Measurements from ENCODE around the gene FUNDC1. TPM values are rescaled to one million over a fixed set of nuclear protein-coding genes. Genes with fewer than 3 reads are reported as not detected.

The FUNDC1 gene, protein sequence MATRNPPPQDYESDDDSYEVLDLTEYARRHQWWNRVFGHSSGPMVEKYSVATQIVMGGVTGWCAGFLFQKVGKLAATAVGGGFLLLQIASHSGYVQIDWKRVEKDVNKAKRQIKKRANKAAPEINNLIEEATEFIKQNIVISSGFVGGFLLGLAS
- total RNA-seq, result 10 to 100 TPM; 12.0 to 14.4 (median 13.5) TPM

GRCh38 chrX:44542567-44543325 is at the start of gene FUNDC1:
Gene FUNDC1 (minus strand): TSS chrX:44542859. CDS start chrX:44542832, 27 bp downstream.
- Histone ChIP-seq H3K27me3 (no peaks in the 10 kb centered on the region), H3K9me3 (no peaks in the 10 kb centered on the region), H3K27ac (peak within 1 kb of the TSS; percentile 85 to 86), H3K4me1 (no peaks in the 10 kb centered on the region), H3K36me3 (no peaks in the 10 kb centered on the region), H3K4me3 (peak within 1 kb of the TSS; percentile 59 to 74 (median 73))
- TF ChIP-seq POLR2AphosphoS5 (IDR thresholded peaks at IDR 0.05) (peak in 1 of 3 donors; percentile 70), POLR2A (IDR thresholded peaks at IDR 0.05) (peak; percentile 30)
- TF ChIP-seq, protein P1, sequence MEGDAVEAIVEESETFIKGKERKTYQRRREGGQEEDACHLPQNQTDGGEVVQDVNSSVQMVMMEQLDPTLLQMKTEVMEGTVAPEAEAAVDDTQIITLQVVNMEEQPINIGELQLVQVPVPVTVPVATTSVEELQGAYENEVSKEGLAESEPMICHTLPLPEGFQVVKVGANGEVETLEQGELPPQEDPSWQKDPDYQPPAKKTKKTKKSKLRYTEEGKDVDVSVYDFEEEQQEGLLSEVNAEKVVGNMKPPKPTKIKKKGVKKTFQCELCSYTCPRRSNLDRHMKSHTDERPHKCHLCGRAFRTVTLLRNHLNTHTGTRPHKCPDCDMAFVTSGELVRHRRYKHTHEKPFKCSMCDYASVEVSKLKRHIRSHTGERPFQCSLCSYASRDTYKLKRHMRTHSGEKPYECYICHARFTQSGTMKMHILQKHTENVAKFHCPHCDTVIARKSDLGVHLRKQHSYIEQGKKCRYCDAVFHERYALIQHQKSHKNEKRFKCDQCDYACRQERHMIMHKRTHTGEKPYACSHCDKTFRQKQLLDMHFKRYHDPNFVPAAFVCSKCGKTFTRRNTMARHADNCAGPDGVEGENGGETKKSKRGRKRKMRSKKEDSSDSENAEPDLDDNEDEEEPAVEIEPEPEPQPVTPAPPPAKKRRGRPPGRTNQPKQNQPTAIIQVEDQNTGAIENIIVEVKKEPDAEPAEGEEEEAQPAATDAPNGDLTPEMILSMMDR (IDR thresholded peaks at IDR 0.05), result peak in 1 of 3 donors; percentile 29
- peak; percentile 90 to 91 for DNase-seq (ENCODE audit: low spot score in 2 of 2)
- intact Hi-C loops (cut with DNase I; ENCODE audit: low total_unique reads), result no loop called here

DNA sequence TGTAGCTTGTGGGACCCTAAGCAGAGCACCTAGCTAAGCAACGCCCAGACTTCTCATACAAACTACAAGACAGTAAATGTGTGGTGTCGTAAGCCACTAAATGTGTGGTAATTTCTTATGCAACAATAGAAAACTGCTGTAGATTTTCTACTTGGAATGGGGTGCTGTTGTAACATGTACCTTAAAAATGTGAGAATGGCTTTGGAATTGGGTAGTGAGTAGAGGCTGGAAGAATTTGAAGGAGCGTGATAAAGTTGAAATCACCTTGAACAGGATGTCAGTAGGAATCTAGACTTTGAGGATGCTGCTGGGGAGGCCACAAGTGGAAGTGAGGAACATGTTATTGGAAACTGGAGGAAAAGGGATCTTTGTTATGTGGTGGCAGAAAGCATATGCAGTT is 43.2 kb upstream of the FUNDC1 start:
- Histone ChIP-seq H3K9me3 (peaks cover 0 to 5% of the 10 kb centered on the region in 2 donors), H3K4me3 (no peak overlapping the region), H3K27me3 (no peaks in the 10 kb centered on the region), H3K36me3 (no peaks in the 10 kb centered on the region), H3K4me1 (no peaks in the 10 kb centered on the region), H3K27ac (no peak overlapping the region)
- no peak for DNase-seq (ENCODE audit: low spot score in 2 of 2)
- intact Hi-C loops (cut with DNase I; ENCODE audit: low total_unique reads), result no loop called here
- no peak for TF ChIP-seq POLR2AphosphoS5 (IDR thresholded peaks at IDR 0.05)
- TF ChIP-seq, protein P1 (IDR thresholded peaks at IDR 0.05), result no peak
- no peak for TF ChIP-seq POLR2A (IDR thresholded peaks at IDR 0.05)

DNA sequence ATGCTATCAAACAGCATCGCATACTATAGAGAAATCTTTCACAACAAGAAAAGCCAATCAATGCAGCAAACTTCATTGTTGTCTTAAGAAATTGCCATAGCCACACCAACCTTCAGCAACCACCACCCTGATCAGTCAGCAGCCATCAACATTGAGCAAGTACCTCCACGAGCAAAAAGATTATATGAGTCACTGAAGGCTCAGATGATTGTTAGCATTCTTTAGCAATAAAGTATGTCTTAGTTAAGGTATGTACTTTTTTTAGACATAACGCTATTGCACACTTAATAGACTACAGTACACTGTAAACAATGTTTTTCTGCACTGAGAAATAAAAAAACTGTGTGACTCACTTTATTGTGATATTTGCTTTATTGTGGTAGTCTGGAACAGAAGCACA is 37.8 kb upstream of the FUNDC1 start:
- intact Hi-C loops (cut with DNase I; ENCODE audit: low total_unique reads), result no loop called here
- Histone ChIP-seq H3K4me3 (no peak overlapping the region), H3K36me3 (no peaks in the 10 kb centered on the region), H3K27ac (no peak overlapping the region), H3K9me3 (peaks cover 0 to 5% of the 10 kb centered on the region in 2 donors), H3K4me1 (no peaks in the 10 kb centered on the region), H3K27me3 (no peaks in the 10 kb centered on the region)
- TF ChIP-seq, protein P1 (IDR thresholded peaks at IDR 0.05), result no peak
- TF ChIP-seq POLR2A (IDR thresholded peaks at IDR 0.05) (no peak), POLR2AphosphoS5 (IDR thresholded peaks at IDR 0.05) (no peak)
- no peak for DNase-seq (ENCODE audit: low spot score in 2 of 2)

- no peak for DNase-seq (ENCODE audit: low spot score in 2 of 2)
- intact Hi-C loops (cut with DNase I; ENCODE audit: low total_unique reads), result no loop called here
- Histone ChIP-seq H3K27me3 (no peaks in the 10 kb centered on the region), H3K9me3 (peaks cover 21 to 28% of the 10 kb centered on the region in 2 donors), H3K4me3 (no peak overlapping the region), H3K27ac (no peak overlapping the region), H3K36me3 (no peaks in the 10 kb centered on the region), H3K4me1 (no peaks in the 10 kb centered on the region)
- TF ChIP-seq POLR2A (IDR thresholded peaks at IDR 0.05), result no peak
- TF ChIP-seq POLR2AphosphoS5 (IDR thresholded peaks at IDR 0.05), result no peak
- TF ChIP-seq, protein P1 (IDR thresholded peaks at IDR 0.05), result no peak
Measured at GRCh38 chrX:44572340-44572938, 29.8 kb upstream of the FUNDC1 start.

GRCh38 chrX:44570522-44570921 is 27.9 kb upstream of the FUNDC1 start:
- no peaks in the 10 kb centered on the region for H3K4me1 ChIP-seq
- H3K9me3 ChIP-seq, result peaks cover 24 to 28% of the 10 kb centered on the region in 2 donors
- TF ChIP-seq, protein P1 (IDR thresholded peaks at IDR 0.05), result no peak
- TF ChIP-seq POLR2AphosphoS5 (IDR thresholded peaks at IDR 0.05), result no peak
- TF ChIP-seq POLR2A (IDR thresholded peaks at IDR 0.05), result no peak
- no peak for DNase-seq (ENCODE audit: low spot score in 2 of 2)
- H3K27me3 ChIP-seq, result no peaks in the 10 kb centered on the region
- no peak overlapping the region for H3K4me3 ChIP-seq
- no peak overlapping the region for H3K27ac ChIP-seq
- no peaks in the 10 kb centered on the region for H3K36me3 ChIP-seq
- intact Hi-C loops (cut with DNase I; ENCODE audit: low total_unique reads), result no loop called here

All from breast epithelium (tissue), 4 donors.